ENCODE results near the gene DEPP1.

The DEPP1 gene

GRCh38 chr10:44958196-44958897, 20.3 kb downstream of the DEPP1 start:
- Histone ChIP-seq H3K9me3 (ENCODE audit: insufficient read depth, low read length) (no peaks in the 10 kb centered on the region), H3K9ac (ENCODE audit: low read length) (peak overlapping the region; percentile 63), H3K36me3 (ENCODE audit: low read length) (no peaks in the 10 kb centered on the region), H3K79me2 (ENCODE audit: insufficient read depth, low read length) (no peaks in the 10 kb centered on the region), H3K4me2 (ENCODE audit: low read depth, low read length, poor library complexity, severe bottlenecking) (peak overlapping the region; percentile 95), H3F3A (ENCODE audit: insufficient read depth) (no peaks in the 10 kb centered on the region), H2AFZ (ENCODE audit: low read depth, low read length, severe bottlenecking) (no peak overlapping the region), H3K4me3 (ENCODE audit: insufficient read depth, low read length, poor library complexity, severe bottlenecking) (peak overlapping the region; percentile 74), H3K27ac (ENCODE audit: low read depth, low read length) (no peak overlapping the region), H3K9me2 (replicated peaks; ENCODE audit: insufficient read depth, low read length) (no peaks in the 10 kb centered on the region), H4K20me1 (ENCODE audit: low read depth, low read length) (no peaks in the 10 kb centered on the region), H3K27me3 (ENCODE audit: low read length) (no peaks in the 10 kb centered on the region)
- TF ChIP-seq EZH2phosphoT487 (conservative IDR thresholded peaks at IDR 0.05; ENCODE audit: low read length), result no peak
- no peak for TF ChIP-seq CTCF (IDR thresholded peaks at IDR 0.05; ENCODE audit: insufficient read depth, low read length, poor library complexity, severe bottlenecking)

GRCh38 chr10:44956717-44957706, 21.6 kb downstream of the DEPP1 start:
- no peaks in the 10 kb centered on the region for H3K9me2 ChIP-seq (replicated peaks; ENCODE audit: insufficient read depth, low read length)
- H4K20me1 ChIP-seq (ENCODE audit: low read depth, low read length), result no peaks in the 10 kb centered on the region
- H3K36me3 ChIP-seq (ENCODE audit: low read length), result no peaks in the 10 kb centered on the region
- no peak overlapping the region for H3K9ac ChIP-seq (ENCODE audit: low read length)
- no peaks in the 10 kb centered on the region for H3F3A ChIP-seq (ENCODE audit: insufficient read depth)
- H3K27me3 ChIP-seq (ENCODE audit: low read length), result no peaks in the 10 kb centered on the region
- no peaks in the 10 kb centered on the region for H3K79me2 ChIP-seq (ENCODE audit: insufficient read depth, low read length)
- H3K9me3 ChIP-seq (ENCODE audit: insufficient read depth, low read length), result no peaks in the 10 kb centered on the region
- H3K4me3 ChIP-seq (ENCODE audit: insufficient read depth, low read length, poor library complexity, severe bottlenecking), result no peak overlapping the region
- no peak overlapping the region for H3K27ac ChIP-seq (ENCODE audit: low read depth, low read length)
- TF ChIP-seq CTCF (IDR thresholded peaks at IDR 0.05; ENCODE audit: insufficient read depth, low read length, poor library complexity, severe bottlenecking), result no peak
- no peak for TF ChIP-seq EZH2phosphoT487 (conservative IDR thresholded peaks at IDR 0.05; ENCODE audit: low read length)
- H3K4me2 ChIP-seq (ENCODE audit: low read depth, low read length, poor library complexity, severe bottlenecking), result no peak overlapping the region
- H2AFZ ChIP-seq (ENCODE audit: low read depth, low read length, severe bottlenecking), result no peak overlapping the region

GRCh38 chr10:44956226-44956625, 22.4 kb downstream of the DEPP1 start:
- Histone ChIP-seq H2AFZ (ENCODE audit: low read depth, low read length, severe bottlenecking) (no peak overlapping the region), H4K20me1 (ENCODE audit: low read depth, low read length) (no peaks in the 10 kb centered on the region), H3K27me3 (ENCODE audit: low read length) (no peaks in the 10 kb centered on the region), H3K4me2 (ENCODE audit: low read depth, low read length, poor library complexity, severe bottlenecking) (no peak overlapping the region), H3K9me2 (replicated peaks; ENCODE audit: insufficient read depth, low read length) (no peaks in the 10 kb centered on the region), H3K36me3 (ENCODE audit: low read length) (no peaks in the 10 kb centered on the region), H3F3A (ENCODE audit: insufficient read depth) (no peaks in the 10 kb centered on the region), H3K9ac (ENCODE audit: low read length) (no peak overlapping the region), H3K27ac (ENCODE audit: low read depth, low read length) (no peak overlapping the region), H3K9me3 (ENCODE audit: insufficient read depth, low read length) (no peaks in the 10 kb centered on the region), H3K4me3 (ENCODE audit: insufficient read depth, low read length, poor library complexity, severe bottlenecking) (no peak overlapping the region), H3K79me2 (ENCODE audit: insufficient read depth, low read length) (no peaks in the 10 kb centered on the region)
- TF ChIP-seq EZH2phosphoT487 (conservative IDR thresholded peaks at IDR 0.05; ENCODE audit: low read length) (no peak), CTCF (IDR thresholded peaks at IDR 0.05; ENCODE audit: insufficient read depth, low read length, poor library complexity, severe bottlenecking) (no peak)

Data from SU-DHL-6 (cell line).